ENCODE results near the gene C6orf47. TPM values are rescaled to one million over a fixed set of nuclear protein-coding genes. Genes with fewer than 3 reads are reported as not detected.

The C6orf47 gene
- total RNA-seq, 4 donors from 2014 or later = 35.8 to 39.9 (median 37.2) TPM

DNA sequence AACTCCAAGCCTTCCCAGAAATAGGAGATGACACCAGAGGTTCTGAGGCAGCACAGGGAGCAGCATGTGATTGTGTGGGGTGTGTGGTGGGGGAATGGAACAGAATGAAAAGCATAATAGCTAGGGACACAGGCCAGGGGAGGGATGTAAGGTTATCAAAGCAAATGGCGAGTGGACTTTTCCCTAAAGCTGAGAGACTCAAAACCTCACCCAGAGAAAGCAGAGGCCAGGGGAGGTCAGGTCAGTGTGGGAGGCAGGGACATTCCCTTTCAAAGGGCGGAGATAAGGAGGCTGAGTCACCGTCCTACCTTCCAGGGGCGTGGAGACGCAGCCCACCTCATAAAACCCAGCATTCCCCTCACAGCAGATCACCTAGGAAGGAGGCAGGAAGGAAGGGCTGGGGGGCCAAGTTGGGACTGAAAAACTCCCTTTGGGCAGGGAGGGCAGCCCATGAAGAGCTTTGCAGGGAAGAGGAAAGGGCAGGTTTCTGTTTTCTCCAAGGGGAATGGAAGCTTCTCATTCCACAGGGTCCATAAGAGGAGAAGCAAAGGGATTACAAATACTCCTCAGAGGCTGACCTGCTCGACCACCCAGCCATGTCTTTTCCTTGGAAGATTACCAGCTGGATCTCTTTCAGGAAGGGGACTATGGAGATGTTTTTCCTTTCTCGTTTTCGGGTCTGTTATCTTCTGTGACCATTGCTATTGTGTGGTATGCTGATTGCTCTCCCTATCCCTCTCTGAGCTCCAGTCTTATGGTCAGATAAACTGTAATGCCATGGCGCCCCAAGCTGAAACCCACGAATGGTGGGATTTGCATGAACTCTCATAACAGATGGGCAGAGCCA is 29.9 kb upstream of the C6orf47 start:
- DNase-seq (ENCODE audit: low spot score in 2 of 2) = no peak
- no peak overlapping the region for H3K4me3 ChIP-seq (ENCODE audit: low read depth, poor library complexity, severe bottlenecking)
- intact Hi-C loops (cut with DNase I; ENCODE audit: low total_unique reads) = no loop called here
- TF ChIP-seq, protein P1, sequence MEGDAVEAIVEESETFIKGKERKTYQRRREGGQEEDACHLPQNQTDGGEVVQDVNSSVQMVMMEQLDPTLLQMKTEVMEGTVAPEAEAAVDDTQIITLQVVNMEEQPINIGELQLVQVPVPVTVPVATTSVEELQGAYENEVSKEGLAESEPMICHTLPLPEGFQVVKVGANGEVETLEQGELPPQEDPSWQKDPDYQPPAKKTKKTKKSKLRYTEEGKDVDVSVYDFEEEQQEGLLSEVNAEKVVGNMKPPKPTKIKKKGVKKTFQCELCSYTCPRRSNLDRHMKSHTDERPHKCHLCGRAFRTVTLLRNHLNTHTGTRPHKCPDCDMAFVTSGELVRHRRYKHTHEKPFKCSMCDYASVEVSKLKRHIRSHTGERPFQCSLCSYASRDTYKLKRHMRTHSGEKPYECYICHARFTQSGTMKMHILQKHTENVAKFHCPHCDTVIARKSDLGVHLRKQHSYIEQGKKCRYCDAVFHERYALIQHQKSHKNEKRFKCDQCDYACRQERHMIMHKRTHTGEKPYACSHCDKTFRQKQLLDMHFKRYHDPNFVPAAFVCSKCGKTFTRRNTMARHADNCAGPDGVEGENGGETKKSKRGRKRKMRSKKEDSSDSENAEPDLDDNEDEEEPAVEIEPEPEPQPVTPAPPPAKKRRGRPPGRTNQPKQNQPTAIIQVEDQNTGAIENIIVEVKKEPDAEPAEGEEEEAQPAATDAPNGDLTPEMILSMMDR (IDR thresholded peaks at IDR 0.05) = no peak
- no peak for TF ChIP-seq POLR2A (IDR thresholded peaks at IDR 0.05)
- WGBS, 2 donors = 68 to 76% methylated on average over 10 of the region's 10 CpGs

DNA sequence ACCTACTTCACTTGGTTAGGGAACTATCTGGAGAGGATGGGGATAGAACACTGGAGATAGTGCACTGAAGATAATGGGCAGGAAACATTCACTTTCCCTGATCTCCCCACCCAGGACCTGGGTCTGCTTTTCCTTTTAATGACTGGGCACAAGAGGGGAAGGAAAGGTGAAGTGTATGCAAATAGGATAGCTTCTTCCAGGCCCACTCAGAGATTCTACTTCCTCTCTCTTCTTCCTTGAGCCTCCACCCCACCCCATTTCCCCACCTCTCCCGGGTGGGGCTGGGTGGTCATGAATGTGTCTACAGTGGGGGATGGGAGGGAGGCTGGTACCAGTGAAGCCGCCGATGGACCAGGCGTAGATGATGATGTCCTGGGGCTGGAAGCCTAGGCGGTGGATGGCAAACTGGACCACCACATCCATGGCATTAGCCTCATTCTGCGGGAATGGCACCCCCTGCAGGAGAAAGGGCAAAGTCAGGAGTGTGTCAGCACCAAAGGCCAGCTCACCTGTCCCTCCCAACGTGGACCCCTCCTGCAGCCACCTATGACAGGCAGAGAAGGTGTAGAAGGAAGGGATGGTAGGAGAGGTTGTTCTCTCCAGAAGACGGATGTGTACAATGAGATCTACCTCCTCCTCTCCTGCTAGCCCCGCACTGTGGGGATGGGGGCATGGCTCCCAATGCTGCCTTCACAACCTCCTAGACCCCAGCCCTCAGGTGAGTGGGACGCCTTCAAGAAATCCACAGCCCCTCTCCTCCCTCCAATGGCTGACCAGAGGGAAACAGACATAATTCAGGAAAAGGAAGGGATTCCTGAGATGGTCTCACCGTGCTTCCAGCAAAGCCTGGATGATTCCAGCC is 28.9 kb upstream of the C6orf47 start:
- intact Hi-C loops (cut with DNase I; ENCODE audit: low total_unique reads) = loop anchor here (5.0 kb wide), 1 partner anchor 78 kb away; no protein-coding TSS in a partner anchor
- 82 to 84% methylated on average over 11 of the region's 11 CpGs for WGBS, 2 donors
- TF ChIP-seq, protein P1 (IDR thresholded peaks at IDR 0.05) = no peak
- no peak for TF ChIP-seq POLR2A (IDR thresholded peaks at IDR 0.05)
- no peak overlapping the region for H3K4me3 ChIP-seq (ENCODE audit: low read depth, poor library complexity, severe bottlenecking)
- DNase-seq (ENCODE audit: low spot score in 2 of 2) = no peak

DNA sequence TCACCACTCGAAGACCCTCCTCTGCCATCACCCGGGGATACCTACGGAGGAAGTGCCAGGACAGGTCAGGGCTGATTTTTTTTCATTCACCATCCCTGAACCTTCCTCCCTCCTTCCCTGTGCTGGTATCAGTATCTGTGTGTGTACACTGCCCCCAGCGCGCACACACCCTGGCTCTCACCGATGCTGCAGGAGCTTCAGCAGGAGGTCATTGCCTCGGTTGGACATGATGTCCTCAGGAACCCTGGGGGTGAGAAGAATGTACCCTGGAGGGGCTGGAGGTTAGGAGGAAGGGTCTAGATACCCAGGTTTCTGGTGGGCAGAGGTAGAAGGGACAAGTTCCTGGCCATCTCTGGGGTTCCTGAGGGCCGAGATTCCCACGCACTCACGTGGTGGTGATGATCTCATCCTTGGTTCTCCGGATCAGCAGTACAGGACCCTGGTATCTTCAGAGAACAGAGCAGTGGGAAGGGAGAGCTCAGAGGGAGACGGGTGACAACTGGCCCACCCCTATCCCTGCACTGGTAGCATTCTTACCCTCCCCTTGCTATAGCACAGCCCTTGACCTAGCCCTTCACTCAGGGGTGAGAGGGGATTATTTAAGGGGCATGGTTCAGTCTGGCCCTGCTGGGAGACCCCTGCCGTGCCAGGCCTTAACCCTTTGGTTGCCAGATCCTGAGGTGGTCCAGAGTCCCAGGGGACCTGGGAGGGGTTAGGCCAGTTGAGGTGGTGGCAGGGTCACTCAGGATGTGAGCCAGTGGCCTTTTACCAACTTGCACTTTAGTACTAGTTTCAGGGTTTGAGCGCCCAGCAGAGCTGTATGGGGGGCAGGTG is 27.5 kb upstream of the C6orf47 start:
- WGBS, 2 donors = 84% methylated on average over 14 of the region's 14 CpGs
- DNase-seq (ENCODE audit: low spot score in 2 of 2) = no peak
- intact Hi-C loops (cut with DNase I; ENCODE audit: low total_unique reads) = loop anchor here (5.0 kb wide), 1 partner anchor 79 kb away; no protein-coding TSS in a partner anchor
- H3K4me3 ChIP-seq (ENCODE audit: low read depth, poor library complexity, severe bottlenecking) = no peak overlapping the region
- TF ChIP-seq, protein P1 (IDR thresholded peaks at IDR 0.05) = no peak
- no peak for TF ChIP-seq POLR2A (IDR thresholded peaks at IDR 0.05)

DNA sequence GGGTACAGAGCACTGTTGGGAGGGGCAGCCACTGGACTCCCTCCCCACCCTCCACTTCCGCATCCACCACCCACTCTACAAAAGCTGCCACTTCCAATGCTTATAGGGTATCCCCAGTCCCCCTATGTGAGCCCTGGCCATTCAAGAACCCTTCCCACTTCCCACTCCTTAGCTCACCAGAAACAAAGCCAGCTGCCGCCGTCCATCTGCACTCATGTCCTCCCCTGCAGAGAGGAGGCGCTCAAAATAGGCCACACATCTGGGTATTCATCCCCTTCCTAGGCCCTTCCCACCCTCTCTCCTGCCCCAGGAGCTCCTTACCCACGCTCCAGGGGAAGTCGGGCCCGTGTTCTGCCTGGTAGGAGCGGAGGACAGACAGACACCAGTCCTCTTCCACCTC is 26.7 kb upstream of the C6orf47 start:
- TF ChIP-seq, protein P1 (IDR thresholded peaks at IDR 0.05) = no peak
- no peak for TF ChIP-seq POLR2A (IDR thresholded peaks at IDR 0.05)
- intact Hi-C loops (cut with DNase I; ENCODE audit: low total_unique reads) = loop anchor here (5.0 kb wide), 1 partner anchor 80 kb away; no protein-coding TSS in a partner anchor
- no peak overlapping the region for H3K4me3 ChIP-seq (ENCODE audit: low read depth, poor library complexity, severe bottlenecking)
- 82 to 84% methylated on average over 8 of the region's 8 CpGs for WGBS, 2 donors
- DNase-seq (ENCODE audit: low spot score in 2 of 2) = no peak

DNA sequence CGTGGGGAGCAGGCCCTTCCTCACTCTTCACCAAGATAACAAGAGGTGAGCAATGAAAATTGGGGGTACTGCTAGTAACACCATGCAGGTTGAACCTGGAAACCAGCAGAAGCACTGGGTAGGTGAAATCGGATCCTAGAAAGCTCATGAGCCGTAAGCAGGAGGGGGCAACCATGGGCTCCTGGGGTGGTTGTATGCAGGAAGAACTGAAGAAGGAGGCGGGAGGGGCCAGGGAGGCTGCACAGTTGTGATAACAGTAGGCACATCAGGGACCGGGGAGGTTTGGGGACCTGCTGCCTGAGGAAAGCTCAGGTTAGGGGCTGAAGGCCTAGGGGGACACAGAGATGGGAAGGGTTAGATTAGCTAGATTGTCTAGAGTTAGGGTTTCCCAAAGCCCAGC is 25.9 kb upstream of the C6orf47 start:
- H3K4me3 ChIP-seq (ENCODE audit: low read depth, poor library complexity, severe bottlenecking) = no peak overlapping the region
- intact Hi-C loops (cut with DNase I; ENCODE audit: low total_unique reads) = loop anchor here (5.0 kb wide), 1 partner anchor 81 kb away; no protein-coding TSS in a partner anchor
- no peak for TF ChIP-seq POLR2A (IDR thresholded peaks at IDR 0.05)
- TF ChIP-seq, protein P1 (IDR thresholded peaks at IDR 0.05) = no peak
- WGBS, 2 donors = 80 to 88% methylated on average over 5 of the region's 5 CpGs
- DNase-seq (ENCODE audit: low spot score in 2 of 2) = no peak

All from lower leg skin (tissue), 4 donors.